ENCODE measurements around the gene GPSM3. TPM values are rescaled to one million over a fixed set of nuclear protein-coding genes. Genes with fewer than 3 reads are reported as not detected.

Gene GPSM3
- total and polyA plus RNA-seq, 11 donors, result 1.6 to 41.0 (median 3.8) TPM

GRCh38 chr6:32222333-32223230 lies 30.1 kb upstream of the GPSM3 start:
- no peak for DNase-seq
- Histone ChIP-seq H3K27me3 (no peaks in the 10 kb centered on the region), H3K4me3 (peak overlapping the region; percentile 14 to 66 (median 52)), H3K27ac (peak overlapping the region; percentile 49 to 98 (median 92)), H3K4me1 (peaks cover 0 to 6% (median 0%) of the 10 kb centered on the region in 12 donors), H3K9me3 (no peaks in the 10 kb centered on the region), H3K36me3 (peaks cover 0 to 44% (median 17%) of the 10 kb centered on the region in 9 donors)
- TF ChIP-seq, protein P1, sequence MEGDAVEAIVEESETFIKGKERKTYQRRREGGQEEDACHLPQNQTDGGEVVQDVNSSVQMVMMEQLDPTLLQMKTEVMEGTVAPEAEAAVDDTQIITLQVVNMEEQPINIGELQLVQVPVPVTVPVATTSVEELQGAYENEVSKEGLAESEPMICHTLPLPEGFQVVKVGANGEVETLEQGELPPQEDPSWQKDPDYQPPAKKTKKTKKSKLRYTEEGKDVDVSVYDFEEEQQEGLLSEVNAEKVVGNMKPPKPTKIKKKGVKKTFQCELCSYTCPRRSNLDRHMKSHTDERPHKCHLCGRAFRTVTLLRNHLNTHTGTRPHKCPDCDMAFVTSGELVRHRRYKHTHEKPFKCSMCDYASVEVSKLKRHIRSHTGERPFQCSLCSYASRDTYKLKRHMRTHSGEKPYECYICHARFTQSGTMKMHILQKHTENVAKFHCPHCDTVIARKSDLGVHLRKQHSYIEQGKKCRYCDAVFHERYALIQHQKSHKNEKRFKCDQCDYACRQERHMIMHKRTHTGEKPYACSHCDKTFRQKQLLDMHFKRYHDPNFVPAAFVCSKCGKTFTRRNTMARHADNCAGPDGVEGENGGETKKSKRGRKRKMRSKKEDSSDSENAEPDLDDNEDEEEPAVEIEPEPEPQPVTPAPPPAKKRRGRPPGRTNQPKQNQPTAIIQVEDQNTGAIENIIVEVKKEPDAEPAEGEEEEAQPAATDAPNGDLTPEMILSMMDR (IDR thresholded peaks at IDR 0.05), result no peak
- TF ChIP-seq POLR2A (IDR thresholded peaks at IDR 0.05), result no peak
- 72 to 82% (median 80%) methylated on average over 8 of the region's 8 CpGs for WGBS, 4 donors
- intact Hi-C loops (cut with DNase I), result no loop called here
- peak in 2 of 4 donors; percentile 3 to 10 for ATAC-seq

DNA sequence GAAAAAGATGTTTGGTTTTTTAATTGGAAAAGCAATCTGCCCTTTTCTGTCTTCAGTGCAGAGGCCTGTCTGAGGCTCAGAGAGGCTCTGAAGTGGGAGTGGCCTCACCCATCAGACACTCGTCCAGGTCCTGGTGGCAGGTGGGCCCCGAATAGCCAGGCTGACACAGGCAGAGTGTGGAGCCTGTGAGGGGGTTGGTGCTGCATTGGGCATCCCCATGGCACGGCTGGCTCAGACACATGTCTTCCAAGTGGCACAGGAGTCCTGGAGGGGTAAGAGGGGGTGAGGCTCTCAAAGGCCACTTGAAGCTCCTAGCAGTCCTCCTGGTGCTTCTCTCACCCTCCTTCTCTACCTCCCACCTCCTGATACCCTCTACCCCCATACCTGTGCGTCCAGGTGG lies 27.6 kb upstream of the GPSM3 start:
- H3K4me3 ChIP-seq, result no peak overlapping the region
- intact Hi-C loops (cut with DNase I), result no loop called here
- ATAC-seq (no peak), DNase-seq (no peak)
- no peaks in the 10 kb centered on the region for H3K27me3 ChIP-seq
- TF ChIP-seq, protein P1 (IDR thresholded peaks at IDR 0.05), result no peak
- TF ChIP-seq POLR2A (IDR thresholded peaks at IDR 0.05), result no peak
- H3K27ac ChIP-seq, result no peak overlapping the region
- peaks cover 0 to 6% (median 0%) of the 10 kb centered on the region in 12 donors for H3K4me1 ChIP-seq
- 67 to 84% (median 75%) methylated on average over 1 to 4 of the region's 4 CpGs for WGBS, 4 donors
- no peaks in the 10 kb centered on the region for H3K9me3 ChIP-seq
- peaks cover 0 to 63% (median 26%) of the 10 kb centered on the region in 9 donors for H3K36me3 ChIP-seq

GRCh38 chr6:32218167-32218566 lies 25.7 kb upstream of the GPSM3 start:
- Histone ChIP-seq H3K36me3 (peaks cover 0 to 82% (median 26%) of the 10 kb centered on the region in 9 donors), H3K9me3 (no peaks in the 10 kb centered on the region), H3K4me3 (no peak overlapping the region), H3K27ac (no peak overlapping the region), H3K27me3 (no peaks in the 10 kb centered on the region), H3K4me1 (peaks cover 0 to 6% (median 0%) of the 10 kb centered on the region in 12 donors)
- 71 to 100% (median 76%) methylated on average over 4 to 7 of the region's 7 CpGs for WGBS, 4 donors
- DNase-seq (no peak), ATAC-seq (no peak)
- TF ChIP-seq, protein P1 (IDR thresholded peaks at IDR 0.05), result no peak
- no peak for TF ChIP-seq POLR2A (IDR thresholded peaks at IDR 0.05)
- intact Hi-C loops (cut with DNase I), result no loop called here

GRCh38 chr6:32216998-32217397 lies 24.6 kb upstream of the GPSM3 start:
- no peak for TF ChIP-seq POLR2A (IDR thresholded peaks at IDR 0.05)
- TF ChIP-seq, protein P1 (IDR thresholded peaks at IDR 0.05), result no peak
- no peak overlapping the region for H3K4me3 ChIP-seq
- ATAC-seq (no peak), DNase-seq (no peak)
- H3K27ac ChIP-seq, result no peak overlapping the region
- H3K9me3 ChIP-seq, result no peaks in the 10 kb centered on the region
- peaks cover 0 to 82% (median 26%) of the 10 kb centered on the region in 9 donors for H3K36me3 ChIP-seq
- intact Hi-C loops (cut with DNase I), result no loop called here
- WGBS, 4 donors, result 84 to 89% (median 87%) methylated on average over 11 of the region's 11 CpGs
- peaks cover 0 to under 1% (median 0%) of the 10 kb centered on the region in 12 donors for H3K4me1 ChIP-seq
- H3K27me3 ChIP-seq, result no peaks in the 10 kb centered on the region
